GM12875 (cell line): ENCODE data around the gene DAB1.

Experiments
- H3K4me3 ChIP-seq: one replicate; pipeline ENCODE4 v1.5.1; 2011; ENCODE audit warnings: low read depth, low read length, control low read depth
- CTCF ChIP-seq: IDR thresholded peaks from 2 replicates; pipeline ENCODE4 v1.5.1; 2011; ENCODE audit warnings: low read depth, mild to moderate bottlenecking, control low read depth, inconsistent platforms, low read length, moderate library complexity, borderline replicate concordance; ENCODE audit not compliant: insufficient read depth

Gene DAB1

GRCh38 chr1:57316291-57316690 is 107.6 kb downstream of the DAB1 start:
- H3K4me3 ChIP-seq, result no peak overlapping the region
- no peak for TF ChIP-seq CTCF

GRCh38 chr1:57312869-57313268 is 111.0 kb downstream of the DAB1 start:
- no peak overlapping the region for H3K4me3 ChIP-seq
- no peak for TF ChIP-seq CTCF

GRCh38 chr1:57311411-57311810 is 112.4 kb downstream of the DAB1 start:
- H3K4me3 ChIP-seq, result no peak overlapping the region
- TF ChIP-seq CTCF, result no peak

GRCh38 chr1:57311006-57311405 is 112.9 kb downstream of the DAB1 start:
- no peak for TF ChIP-seq CTCF
- H3K4me3 ChIP-seq, result no peak overlapping the region

- H3K4me3 ChIP-seq, result no peak overlapping the region
- TF ChIP-seq CTCF, result no peak
Measured at GRCh38 chr1:57309630-57310029, 114.2 kb downstream of the DAB1 start.

- no peak for TF ChIP-seq CTCF
- no peak overlapping the region for H3K4me3 ChIP-seq
Measured at GRCh38 chr1:57307392-57308170, 116.3 kb downstream of the DAB1 start.

GRCh38 chr1:57304591-57304990 is 119.3 kb downstream of the DAB1 start:
- no peak overlapping the region for H3K4me3 ChIP-seq
- TF ChIP-seq CTCF, result no peak
